GM18505 (cell line): ENCODE results near the gene TMSB4X.

Experiments
- ATAC-seq: cut with Tn5 transposase; IDR thresholded peaks from one replicate; pipeline ENCODE4 v1.9.1; 2021; ENCODE audit not compliant: unreplicated experiment
- POLR2A ChIP-seq: IDR thresholded peaks from 4 replicates; pipeline ENCODE4 v1.6.1; 2011; ENCODE audit warnings: borderline replicate concordance; ENCODE audit not compliant: insufficient read depth, insufficient read length; ENCODE audit errors: extremely low read depth

The TMSB4X gene

DNA sequence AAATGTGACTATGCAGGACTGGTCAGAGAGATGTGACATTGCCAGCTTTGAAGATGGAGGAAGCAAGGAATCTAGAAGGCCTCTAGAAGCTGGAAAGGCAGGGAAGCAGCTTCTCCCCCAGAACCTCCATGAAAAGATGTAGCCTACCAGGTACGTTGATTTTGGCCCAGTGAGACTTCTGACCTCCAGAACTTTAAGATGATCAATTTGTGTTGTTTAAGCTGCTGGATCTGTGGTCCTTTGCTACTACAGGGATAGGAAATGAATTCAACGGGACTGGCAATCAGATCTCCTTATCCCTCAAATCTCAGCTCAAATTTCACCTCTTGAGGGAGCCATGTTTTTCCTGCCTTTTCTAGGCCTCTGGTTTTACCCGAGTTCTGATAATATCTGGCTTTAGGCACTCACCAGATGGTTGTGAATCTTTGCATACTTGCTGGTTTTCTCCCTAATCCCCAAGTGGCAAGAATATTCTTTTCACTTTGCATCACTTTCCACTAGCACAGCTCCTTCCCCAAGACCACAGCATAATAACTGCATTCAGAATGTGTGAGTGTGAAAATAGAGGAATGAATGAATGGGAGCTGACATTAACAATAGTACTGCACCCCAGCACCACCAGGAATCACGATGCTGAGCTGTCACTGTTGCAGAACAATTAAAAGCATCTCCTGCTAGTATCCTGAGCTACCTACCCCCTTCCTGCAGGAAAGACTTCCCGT, 25.5 kb upstream of the TMSB4X start:
- no peak for TF ChIP-seq POLR2A
- peak; percentile 2 for ATAC-seq

- TF ChIP-seq POLR2A: peak; percentile 95
- ATAC-seq: peak; percentile 61
Observed at GRCh38 chrX:12949927-12950656, 24.8 kb upstream of the TMSB4X start.

- peak; percentile 32 for ATAC-seq
- peak; percentile 76 for TF ChIP-seq POLR2A
Observed at GRCh38 chrX:12950851-12951594, 23.9 kb upstream of the TMSB4X start.

GRCh38 chrX:12951595-12951975, 23.3 kb upstream of the TMSB4X start:
- no peak for ATAC-seq
- TF ChIP-seq POLR2A: no peak

DNA sequence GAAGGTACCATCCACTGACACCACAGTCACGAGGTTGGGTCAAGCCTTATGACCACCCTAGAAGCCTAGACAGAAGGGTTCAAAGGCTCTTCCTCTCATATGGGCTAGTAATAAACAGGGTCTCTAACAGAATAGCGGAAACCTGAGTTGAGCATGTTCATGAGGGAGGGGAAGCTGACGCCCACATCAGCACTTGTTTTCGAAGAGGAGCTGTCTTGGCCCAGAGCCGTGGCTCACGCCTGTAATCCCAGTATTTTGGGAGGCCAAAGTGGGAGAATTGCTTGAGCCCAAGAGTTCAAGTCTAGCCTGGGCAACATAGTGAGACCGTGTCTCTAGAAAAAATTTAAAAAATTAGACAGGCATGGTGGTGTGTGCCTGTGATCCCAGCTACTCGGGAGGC, 21.5 kb upstream of the TMSB4X start:
- no peak for ATAC-seq
- TF ChIP-seq POLR2A: no peak

GRCh38 chrX:12954376-12954775, 20.5 kb upstream of the TMSB4X start:
- ATAC-seq: no peak
- no peak for TF ChIP-seq POLR2A

DNA sequence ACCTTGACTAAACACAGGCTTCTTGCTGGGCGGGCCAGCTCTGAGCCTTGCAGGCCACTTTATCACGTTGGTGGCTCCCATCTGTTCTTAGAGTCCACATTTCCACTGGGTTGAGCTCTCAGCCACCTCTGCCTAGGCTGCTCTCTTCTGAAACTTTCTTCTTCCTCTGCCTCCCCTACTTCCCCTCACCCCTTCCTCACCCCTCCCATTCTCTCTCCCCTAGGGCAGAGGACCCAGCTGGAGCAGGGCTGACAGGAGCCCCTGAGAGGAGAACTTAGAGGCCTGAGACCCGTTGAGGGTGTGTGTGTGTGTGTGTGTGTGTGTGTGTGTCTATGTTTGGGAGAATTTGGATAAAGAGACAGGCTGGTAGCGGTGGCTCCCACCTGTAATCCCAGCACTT, 19.9 kb upstream of the TMSB4X start:
- no peak for TF ChIP-seq POLR2A
- no peak for ATAC-seq

DNA sequence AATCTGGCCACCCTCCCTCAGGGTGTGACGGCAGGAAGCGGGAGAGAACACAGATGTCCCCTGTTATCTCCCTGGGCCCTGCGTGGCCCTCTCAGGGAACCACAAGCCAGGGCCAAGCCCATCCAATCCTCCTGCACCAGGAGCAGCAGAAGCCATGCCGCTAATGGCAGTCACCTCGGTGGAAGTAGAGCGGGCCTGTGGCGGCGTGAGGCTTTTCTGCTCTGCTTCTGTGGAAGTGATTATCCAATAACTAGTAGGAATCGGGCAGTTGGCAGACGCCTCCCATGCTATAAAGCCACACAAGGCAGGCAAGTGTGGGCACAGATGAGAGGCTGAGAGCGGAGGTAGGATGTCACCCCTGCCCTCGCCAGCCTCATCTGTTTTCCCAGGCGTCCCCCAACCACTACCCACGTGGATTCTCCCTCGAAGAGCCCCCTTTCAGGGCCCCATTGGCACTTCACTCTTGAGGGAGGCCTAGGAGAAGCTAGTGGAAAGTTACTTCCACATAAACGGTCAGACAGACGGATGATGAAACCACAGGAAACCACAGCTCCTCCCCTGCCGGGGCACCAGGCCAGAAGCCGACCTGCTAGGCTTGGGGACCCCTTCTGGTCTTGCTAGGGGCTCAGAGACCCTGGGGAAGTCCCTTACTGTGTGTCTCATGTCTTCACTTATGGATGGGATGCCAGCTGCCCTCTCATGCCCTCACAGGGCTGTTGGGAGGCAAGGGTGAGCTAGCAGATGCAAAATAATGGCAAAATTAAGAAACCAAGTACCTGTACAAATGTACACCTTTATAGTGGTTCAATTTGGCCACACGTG, 18.8 kb upstream of the TMSB4X start:
- TF ChIP-seq POLR2A: peak; percentile 41
- ATAC-seq: peak; percentile 47

- TF ChIP-seq POLR2A: peak; percentile 55
- peak; percentile 71 for ATAC-seq
Observed at GRCh38 chrX:12956704-12957534, 18.0 kb upstream of the TMSB4X start.

- no peak for ATAC-seq
- no peak for TF ChIP-seq POLR2A
Observed at GRCh38 chrX:12958059-12958458, 16.9 kb upstream of the TMSB4X start.

DNA sequence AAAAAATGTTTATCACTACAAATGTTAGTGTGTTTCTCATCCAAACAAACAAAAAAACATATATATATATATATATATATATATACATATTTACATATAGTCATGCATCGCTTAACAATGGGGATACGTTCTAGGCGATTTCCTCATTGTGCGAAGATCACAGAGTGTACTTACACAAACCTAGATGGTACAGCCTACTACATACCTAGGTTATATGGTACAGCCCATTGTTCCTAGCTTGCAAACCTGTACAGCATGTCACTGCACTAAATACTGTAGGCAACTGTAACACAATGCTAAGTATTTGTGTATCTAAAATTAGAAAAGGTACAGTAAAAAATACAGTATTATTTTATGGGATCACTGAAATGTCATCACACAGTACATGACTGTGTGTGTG, 16.4 kb upstream of the TMSB4X start:
- ATAC-seq: no peak
- TF ChIP-seq POLR2A: no peak

DNA sequence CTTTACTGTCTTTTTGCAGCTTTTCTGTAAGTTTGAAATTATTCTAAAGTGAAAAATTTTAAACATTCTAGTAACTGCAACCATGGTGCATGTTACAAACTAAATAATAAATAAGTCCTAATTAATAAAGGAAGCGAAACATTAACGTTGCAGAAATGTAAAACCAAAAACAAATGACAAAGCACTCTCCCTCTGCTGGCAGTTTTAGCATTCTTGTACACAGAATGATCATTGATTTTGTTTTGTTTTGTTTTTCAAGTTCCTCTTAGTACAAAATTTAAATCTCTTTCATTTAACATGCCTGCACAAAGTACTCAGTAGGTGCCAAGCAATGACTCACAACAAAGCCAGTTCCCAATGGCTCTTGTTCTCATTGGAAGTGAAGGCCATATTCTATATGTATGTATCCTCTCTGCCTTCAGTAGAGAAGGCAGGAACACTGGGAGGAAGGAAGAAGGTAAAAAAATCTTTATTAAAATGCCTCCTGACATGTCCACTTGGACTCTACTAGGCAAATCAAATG, 13.7 kb upstream of the TMSB4X start:
- ATAC-seq: no peak
- TF ChIP-seq POLR2A: no peak
